Erythroblast (primary cell): ENCODE measurements around the gene ADAMTS9.

ENCODE experiments used
- GATA1 ChIP-seq: IDR thresholded peaks from 2 replicates; pipeline ENCODE4 v1.6.1; 2011; ENCODE audit warnings: low read depth, mild to moderate bottlenecking, control low read depth, low read length, moderate library complexity
- POLR2A ChIP-seq: IDR thresholded peaks from 2 replicates; pipeline ENCODE4 v1.6.1; 2011; ENCODE audit warnings: mild to moderate bottlenecking, low read length

- TF ChIP-seq POLR2A (no peak), GATA1 (no peak)
Observed at GRCh38 chr3:64621275-64621674, 66.5 kb downstream of the ADAMTS9 start.
